Astrocyte (in vitro differentiated cells and primary cell): ENCODE measurements around the gene ZNF181. TPM values are rescaled to one million over a fixed set of nuclear protein-coding genes. Genes with fewer than 3 reads are reported as not detected.

ENCODE experiments used
- total RNA-seq: library from RNA; stranded (reverse); gene quantifications from 2 replicates; pipeline ENCODE4 v1.2.1, GENCODE V29; 2021

Gene ZNF181
- total RNA-seq, 1 donor from 2014 or later, result 4.8 TPM

Other genes with a start within 250 kb of the ZNF181 start
- gene SCGB2B2, start 57.1 kb upstream of the ZNF181 start, total RNA-seq, result 0.14 and 0.31 TPM in 2 replicates
- 14.8 and 16.5 TPM in 2 replicates for gene ZNF302, start 56.6 kb upstream of the ZNF181 start, total RNA-seq
- gene ZNF599, start 39.0 kb downstream of the ZNF181 start, total RNA-seq, result 4.8 and 5.7 TPM in 2 replicates
- 3.7 and 4.0 TPM in 2 replicates for gene ZNF30, start 192.7 kb downstream of the ZNF181 start, total RNA-seq
- gene ZNF792, start 230.0 kb downstream of the ZNF181 start, total RNA-seq, result 5.7 and 5.9 TPM in 2 replicates